Measurements from ENCODE around the gene TP53I13. TPM values are rescaled to one million over a fixed set of nuclear protein-coding genes. Genes with fewer than 3 reads are reported as not detected.
A peak's percentile ranks its signal among the peaks of the same experiment; 100 is the strongest.

The TP53I13 gene
- total RNA-seq, 4 donors from 2014 or later, result 31.6 to 45.9 (median 40.3) TPM

DNA sequence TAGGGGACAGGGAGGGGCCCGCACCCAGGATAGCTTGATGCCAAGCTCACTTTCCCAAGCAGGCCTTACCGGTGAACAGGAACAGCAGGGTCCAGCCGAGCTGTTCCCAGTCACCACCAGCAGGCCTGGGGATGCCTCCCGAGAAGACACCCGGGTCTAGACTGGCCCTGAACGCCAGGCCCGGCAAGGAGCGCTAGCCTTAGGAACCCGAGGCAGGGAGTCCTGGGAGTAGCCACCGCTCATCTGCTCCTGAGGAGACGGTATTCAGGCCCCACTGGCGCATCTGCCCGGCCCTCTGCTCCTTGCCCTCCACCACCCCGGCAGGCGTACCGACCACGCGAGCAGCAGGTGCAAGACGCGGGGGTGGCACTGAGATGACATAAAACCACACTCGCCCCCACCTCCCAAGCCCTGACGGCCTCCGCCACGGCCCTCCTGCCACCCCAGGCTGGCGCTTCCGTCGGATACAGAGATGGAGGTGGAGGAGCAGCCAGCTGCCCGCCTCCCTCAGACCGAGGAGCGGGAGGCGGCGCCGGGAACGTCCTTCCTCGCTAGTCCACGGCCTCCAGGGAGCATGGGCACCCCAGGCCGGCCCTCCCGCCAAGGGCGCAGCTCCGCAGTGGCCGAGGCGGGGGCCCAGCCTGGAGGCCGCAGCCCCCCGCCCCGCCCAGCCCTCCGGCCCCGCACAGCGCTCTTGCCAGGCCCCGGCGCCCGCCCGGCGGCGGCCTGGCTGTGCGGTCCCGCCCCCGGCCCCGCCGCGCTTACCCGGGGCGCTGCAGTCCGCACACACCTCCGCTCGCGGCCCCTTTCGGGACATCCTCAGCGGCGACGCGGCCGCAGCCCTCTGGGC lies 20.3 kb downstream of the TP53I13 start:
- Histone ChIP-seq H3K36me3 (no peaks in the 10 kb centered on the region), H3K27me3 (no peaks in the 10 kb centered on the region), H3K4me3 (peak overlapping the region; percentile 88), H3K9me3 (no peaks in the 10 kb centered on the region), H3K27ac (peak overlapping the region; percentile 81), H3K4me1 (peaks cover 88% of the 10 kb centered on the region)
- WGBS, result no CpG with 5 or more reads among the region's 72 CpGs
- DNase-seq (ENCODE audit: low spot score in 2 of 2), result no peak
- TF ChIP-seq POLR2A (IDR thresholded peaks at IDR 0.05) (no peak), POLR2AphosphoS5 (IDR thresholded peaks at IDR 0.05) (no peak), EP300 (IDR thresholded peaks at IDR 0.05) (no peak)
- TF ChIP-seq, protein P1, sequence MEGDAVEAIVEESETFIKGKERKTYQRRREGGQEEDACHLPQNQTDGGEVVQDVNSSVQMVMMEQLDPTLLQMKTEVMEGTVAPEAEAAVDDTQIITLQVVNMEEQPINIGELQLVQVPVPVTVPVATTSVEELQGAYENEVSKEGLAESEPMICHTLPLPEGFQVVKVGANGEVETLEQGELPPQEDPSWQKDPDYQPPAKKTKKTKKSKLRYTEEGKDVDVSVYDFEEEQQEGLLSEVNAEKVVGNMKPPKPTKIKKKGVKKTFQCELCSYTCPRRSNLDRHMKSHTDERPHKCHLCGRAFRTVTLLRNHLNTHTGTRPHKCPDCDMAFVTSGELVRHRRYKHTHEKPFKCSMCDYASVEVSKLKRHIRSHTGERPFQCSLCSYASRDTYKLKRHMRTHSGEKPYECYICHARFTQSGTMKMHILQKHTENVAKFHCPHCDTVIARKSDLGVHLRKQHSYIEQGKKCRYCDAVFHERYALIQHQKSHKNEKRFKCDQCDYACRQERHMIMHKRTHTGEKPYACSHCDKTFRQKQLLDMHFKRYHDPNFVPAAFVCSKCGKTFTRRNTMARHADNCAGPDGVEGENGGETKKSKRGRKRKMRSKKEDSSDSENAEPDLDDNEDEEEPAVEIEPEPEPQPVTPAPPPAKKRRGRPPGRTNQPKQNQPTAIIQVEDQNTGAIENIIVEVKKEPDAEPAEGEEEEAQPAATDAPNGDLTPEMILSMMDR (IDR thresholded peaks at IDR 0.05), result no peak

DNA sequence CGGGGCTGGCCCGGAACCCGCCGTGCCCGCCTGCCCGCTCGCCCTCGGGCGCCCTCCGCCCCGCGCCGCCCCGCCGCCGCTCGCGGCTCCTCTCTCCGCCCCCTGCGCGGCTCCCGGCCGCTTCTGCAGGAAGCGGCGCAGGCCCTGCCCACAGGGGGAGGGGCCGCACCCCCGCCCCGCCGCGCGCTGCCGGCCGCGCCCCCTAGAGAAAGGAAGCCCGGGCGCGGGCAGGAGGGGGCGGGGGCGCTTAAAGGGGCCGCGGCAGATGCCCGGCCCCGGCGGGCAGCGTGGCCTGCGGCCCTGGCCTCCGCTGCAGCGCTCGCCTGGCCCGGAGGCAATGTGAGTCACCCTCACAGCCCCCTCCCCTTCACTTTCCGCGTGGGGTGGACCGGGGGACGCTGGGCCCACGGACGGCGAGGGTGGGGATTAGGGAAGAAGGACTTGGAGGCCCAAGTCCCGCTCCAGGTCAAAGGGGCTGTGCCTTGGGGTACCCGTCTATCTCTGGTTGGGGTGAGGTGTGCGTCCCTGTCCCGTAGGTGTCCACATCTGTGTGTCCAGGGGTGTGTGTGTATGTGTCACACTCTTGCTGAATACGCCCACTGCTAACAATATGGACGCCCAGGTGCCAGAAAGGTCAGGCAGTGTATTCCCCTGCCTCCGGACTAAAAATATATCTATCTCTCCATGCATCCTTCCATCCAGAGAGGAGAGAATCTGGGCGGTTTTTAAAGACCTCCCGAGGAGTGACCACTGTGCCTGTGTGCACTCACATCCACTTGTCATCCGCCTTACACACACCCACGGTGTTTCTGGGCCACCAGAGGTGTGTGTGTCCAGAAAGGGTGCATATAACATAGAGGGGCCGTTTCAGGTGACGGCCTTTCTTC lies 21.3 kb downstream of the TP53I13 start, which contains the start of gene GIT1:
Gene GIT1, minus strand, starts transcription at position 125 of the 887 bp plus-strand sequence. CDS start 270 bp downstream, outside the sequence.
- TF ChIP-seq EP300 (IDR thresholded peaks at IDR 0.05) (no peak), POLR2A (IDR thresholded peaks at IDR 0.05) (peak in 1 of 2 donors; percentile 39)
- DNase-seq (ENCODE audit: low spot score in 2 of 2), result no peak
- H3K27me3 ChIP-seq, result no peaks in the 10 kb centered on the region
- no peaks in the 10 kb centered on the region for H3K36me3 ChIP-seq
- no peaks in the 10 kb centered on the region for H3K9me3 ChIP-seq
- WGBS, result 6% methylated on average over 16 of the region's 70 CpGs
- H3K4me3 ChIP-seq, result peak within 1 kb of the TSS; percentile 88
- H3K4me1 ChIP-seq, result peaks cover 88% of the 10 kb centered on the region
- H3K27ac ChIP-seq, result peak within 1 kb of the TSS; percentile 86

DNA sequence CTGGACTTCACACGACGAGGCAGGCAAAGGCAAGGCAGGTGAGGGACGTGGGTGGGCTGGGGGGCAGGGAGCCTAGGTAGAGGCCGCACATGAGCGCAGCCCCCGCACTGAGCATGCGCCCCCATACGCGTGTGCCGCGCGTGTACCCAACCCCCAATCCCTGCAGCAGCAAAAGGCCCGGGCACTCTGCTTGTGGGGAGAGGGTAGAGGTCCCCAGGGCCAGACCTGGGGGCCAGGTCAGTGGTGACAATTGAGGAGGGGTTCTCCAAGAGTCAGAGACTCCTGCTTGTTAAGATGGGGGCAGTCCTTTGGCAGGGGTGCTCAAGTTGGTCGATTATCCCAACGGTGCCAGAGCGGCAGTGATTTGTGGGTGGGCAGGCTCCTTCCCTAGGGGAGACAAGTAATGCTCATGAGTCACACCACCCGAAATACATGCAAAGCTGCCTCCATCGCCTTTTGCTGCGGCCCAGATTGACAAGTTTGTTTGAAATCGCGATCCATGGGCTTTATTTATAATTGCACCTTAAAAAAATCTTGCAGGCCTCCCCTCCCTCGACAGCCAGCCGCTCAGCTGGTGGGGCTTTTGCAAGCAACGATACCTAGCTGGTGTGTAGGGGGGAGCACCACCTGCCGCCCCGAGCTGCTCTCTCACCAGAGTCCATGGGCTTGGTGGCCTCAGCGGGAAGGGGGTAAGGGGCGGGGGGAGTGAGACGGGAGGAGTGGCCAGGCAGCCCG lies 22.1 kb downstream of the TP53I13 start:
- Histone ChIP-seq H3K4me1 (peaks cover 84% of the 10 kb centered on the region), H3K9me3 (no peaks in the 10 kb centered on the region), H3K27ac (peak overlapping the region; percentile 86), H3K36me3 (no peaks in the 10 kb centered on the region), H3K27me3 (no peaks in the 10 kb centered on the region), H3K4me3 (peak overlapping the region; percentile 88)
- TF ChIP-seq EP300 (IDR thresholded peaks at IDR 0.05) (no peak), POLR2A (IDR thresholded peaks at IDR 0.05) (no peak), POLR2AphosphoS5 (IDR thresholded peaks at IDR 0.05) (no peak)
- TF ChIP-seq, protein P1 (IDR thresholded peaks at IDR 0.05), result no peak
- 12% methylated on average over 11 of the region's 30 CpGs for WGBS
- no peak for DNase-seq (ENCODE audit: low spot score in 2 of 2)

DNA sequence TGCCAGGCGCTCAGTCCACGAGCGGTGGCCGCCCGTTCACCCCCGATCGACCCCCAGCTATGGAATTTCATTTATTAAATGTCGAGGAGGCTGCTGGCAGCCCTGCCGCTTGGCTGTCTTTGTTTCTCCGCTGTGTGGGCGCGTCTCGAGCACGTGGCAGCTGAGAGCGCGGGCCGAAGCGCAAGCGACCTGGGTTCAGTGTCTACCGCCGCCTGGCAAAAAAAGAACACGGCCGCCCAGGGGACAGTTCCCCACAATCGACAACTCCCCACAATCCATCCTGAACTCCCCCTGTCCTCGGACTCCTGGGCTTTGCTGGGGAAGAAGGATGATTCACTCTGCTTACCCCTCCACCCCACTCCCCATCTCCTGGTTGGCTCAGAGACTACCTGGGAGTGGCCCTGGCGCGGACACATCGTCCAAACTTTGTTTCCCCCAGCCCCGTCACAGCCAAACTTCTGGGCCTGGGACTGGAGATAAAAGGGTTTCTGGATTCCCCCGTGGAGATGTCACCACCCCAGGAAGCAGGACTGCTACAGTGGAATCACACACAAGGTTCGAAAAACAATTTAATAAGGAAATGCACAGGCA lies 22.7 kb downstream of the TP53I13 start:
- Histone ChIP-seq H3K4me1 (peaks cover 84% of the 10 kb centered on the region), H3K27me3 (no peaks in the 10 kb centered on the region), H3K9me3 (no peaks in the 10 kb centered on the region), H3K4me3 (peak overlapping the region; percentile 88), H3K36me3 (no peaks in the 10 kb centered on the region), H3K27ac (peak overlapping the region; percentile 86)
- WGBS, result 0% methylated on average over 6 of the region's 31 CpGs
- no peak for TF ChIP-seq POLR2AphosphoS5 (IDR thresholded peaks at IDR 0.05)
- TF ChIP-seq EP300 (IDR thresholded peaks at IDR 0.05), result no peak
- TF ChIP-seq POLR2A (IDR thresholded peaks at IDR 0.05), result no peak
- TF ChIP-seq, protein P1 (IDR thresholded peaks at IDR 0.05), result no peak
- no peak for DNase-seq (ENCODE audit: low spot score in 2 of 2)

All from suprapubic skin (tissue), 4 donors.